HepG2 (cell line): Measurements from ENCODE around the gene SLC4A11. TPM values are rescaled to one million over a fixed set of nuclear protein-coding genes. Genes with fewer than 3 reads are reported as not detected.

Source experiments
- GTF3A ChIP-seq: sonication (generic); formaldehyde crosslinking; conservative IDR thresholded peaks from 2 replicates; pipeline ENCODE4 v1.4.0; 2020; ENCODE audit warnings: mild to moderate bottlenecking, missing genetic modification reagents
- HMGXB4 ChIP-seq, 2 experiments: sonication (generic) in 1 of 2; formaldehyde crosslinking in 1 of 2; IDR thresholded peaks; 2 replicates each; pipeline versions ENCODE4 v1.4.0 to v1.6.1; 2018 to 2020; ENCODE audit warnings: missing genetic modification reagents in 2 of 2, borderline replicate concordance in 1 of 2, low read depth in 1 of 2, mild to moderate bottlenecking in 1 of 2, missing biosample characterization in 1 of 2
- HOXD1 ChIP-seq: sonication (generic); formaldehyde crosslinking; IDR thresholded peaks from 2 replicates; pipeline ENCODE4 v1.5.0; 2020; ENCODE audit warnings: missing genetic modification reagents
- IKZF4 ChIP-seq: sonication (generic); formaldehyde crosslinking; IDR thresholded peaks from 2 replicates; pipeline ENCODE4 v1.5.1; 2020; ENCODE audit warnings: borderline replicate concordance, mild to moderate bottlenecking, low read depth, missing genetic modification reagents; ENCODE audit errors: not compliant biosample characterization
- MEF2D ChIP-seq: sonication (generic); formaldehyde crosslinking; IDR thresholded peaks from 2 replicates; pipeline ENCODE4 v1.5.1; 2020; ENCODE audit warnings: mild to moderate bottlenecking, missing genetic modification reagents
- NCOA1 ChIP-seq: sonication (generic); formaldehyde crosslinking; IDR thresholded peaks from 2 replicates; pipeline ENCODE4 v1.9.0; 2021; ENCODE audit warnings: missing genetic modification reagents
- ONECUT2 ChIP-seq: sonication (generic); formaldehyde crosslinking; IDR thresholded peaks from 2 replicates; pipeline ENCODE4 v1.4.0; 2020; ENCODE audit warnings: missing genetic modification reagents
- RCOR2 ChIP-seq: IDR thresholded peaks from 2 replicates; pipeline ENCODE4 v1.6.1; 2016; ENCODE audit warnings: missing biosample characterization, missing genetic modification reagents
- TCF7L2 ChIP-seq: IDR thresholded peaks from 2 replicates; pipeline ENCODE4 v1.6.1; 2011; ENCODE audit warnings: mild to moderate bottlenecking, low read depth, low read length, moderate library complexity
- TEF ChIP-seq: sonication (generic); formaldehyde crosslinking; IDR thresholded peaks from 2 replicates; pipeline ENCODE4 v1.5.0; 2020; ENCODE audit warnings: missing genetic modification reagents
- THAP8 ChIP-seq: sonication (generic); formaldehyde crosslinking; IDR thresholded peaks from 2 replicates; pipeline ENCODE4 v1.5.1; 2020; ENCODE audit warnings: missing genetic modification reagents, mild to moderate bottlenecking, borderline replicate concordance
- ZBTB42 ChIP-seq: sonication (generic); formaldehyde crosslinking; IDR thresholded peaks from 2 replicates; pipeline ENCODE4 v1.5.0; 2020; ENCODE audit warnings: mild to moderate bottlenecking, missing genetic modification reagents
- ZC3H13 ChIP-seq: sonication (generic); formaldehyde crosslinking; IDR thresholded peaks from 2 replicates; pipeline ENCODE4 v1.8.1; 2023; ENCODE audit warnings: mild to moderate bottlenecking, missing genetic modification reagents, moderate library complexity
- ZFP1 ChIP-seq: IDR thresholded peaks from 2 replicates; pipeline ENCODE4 v1.6.1; 2016
- ZNF644 ChIP-seq: IDR thresholded peaks from 2 replicates; pipeline ENCODE4 v1.6.1; 2016; ENCODE audit warnings: low read depth
- ZNF761 ChIP-seq: sonication (generic); formaldehyde crosslinking; conservative IDR thresholded peaks from 2 replicates; pipeline ENCODE4 v1.4.0; 2020; ENCODE audit warnings: mild to moderate bottlenecking, missing genetic modification reagents
- ZNF781 ChIP-seq: sonication (generic); formaldehyde crosslinking; IDR thresholded peaks from 2 replicates; pipeline ENCODE4 v1.5.1; 2020; ENCODE audit warnings: borderline replicate concordance, mild to moderate bottlenecking, missing genetic modification reagents; ENCODE audit errors: not compliant biosample characterization
- ZSCAN31 ChIP-seq: sonication (generic); formaldehyde crosslinking; IDR thresholded peaks from 2 replicates; pipeline ENCODE4 v1.5.0; 2020; ENCODE audit warnings: low read depth, mild to moderate bottlenecking, missing genetic modification reagents
- polyA plus RNA-seq, 8 experiments: library from polyadenylated mRNA; depleted of rRNA in 3 of 8; stranded (reverse) in 7 of 8; unstranded in 1 of 8; fragments of >200 nt; fragmentation: Illumina TruSeq in 4 of 8; extraction: Trizol in 4 of 8; gene quantifications; 2 replicates each; pipeline versions ENCODE4 v1.2.1 to v1.2.3, GENCODE V29; 2011 to 2016; ENCODE audit warnings: low read depth in 4 of 8, missing spikeins in 1 of 8, mixed read lengths in 1 of 8; ENCODE audit not compliant: insufficient read depth in 1 of 8
- total RNA-seq, 5 experiments: library from RNA; depleted of rRNA; stranded (reverse); fragments of >200 nt; fragmentation: Illumina TruSeq; extraction: Trizol; gene quantifications; 2 replicates each; pipeline ENCODE4 v1.2.3, GENCODE V29; 2016; ENCODE audit warnings: low read depth in 1 of 5

SLC4A11 gene
- total and polyA plus RNA-seq, 2 of the 13 experiments (the other 11 are each of a cell fraction or from before 2014, with no cell fraction given): 3.9 to 27.0 TPM

GRCh38 chr20:3239026-3239866 lies at the start of gene SLC4A11 (continued):
- TF ChIP-seq TCF7L2: no peak
- TF ChIP-seq ZNF781 (CRISPR knock-in tag): peak; percentile 44
- 0 out of 2 replicates have a peak, but pooled peaks have one; percentile 59 for TF ChIP-seq MEF2D (CRISPR knock-in tag)
- peak; percentile 65; the same call in 1 of the 2 replicates for TF ChIP-seq HOXD1
- TF ChIP-seq ZFP1 (CRISPR knock-in tag): no peak
- 0 out of 2 replicates have a peak, but pooled peaks have one; percentile 45 for TF ChIP-seq ZBTB42 (CRISPR knock-in tag)
- 0 out of 4 replicates have a peak, but pooled peaks of 1 of the 2 experiments have one; percentile 18 for TF ChIP-seq HMGXB4 (CRISPR knock-in tag; IDR thresholded peaks at IDR 0.05; ENCODE audit: borderline replicate concordance in 1 of 2, low read depth in 1 of 2)
- TF ChIP-seq ONECUT2: no peak
- TF ChIP-seq GTF3A (CRISPR knock-in tag): no peak
- TF ChIP-seq THAP8 (CRISPR knock-in tag): no peak
- no peak for TF ChIP-seq ZNF644
- 0 out of 2 replicates have a peak, but pooled peaks have one; percentile 59 for TF ChIP-seq RCOR2
- no peak for TF ChIP-seq TEF
- TF ChIP-seq ZC3H13 (CRISPR knock-in tag): no peak
- TF ChIP-seq ZSCAN31 (CRISPR knock-in tag): no peak
- TF ChIP-seq NCOA1 (CRISPR knock-in tag): no peak
- peak; percentile 62 for TF ChIP-seq IKZF4 (CRISPR knock-in tag)
- no peak for TF ChIP-seq ZNF761 (CRISPR knock-in tag)
